Measurements from ENCODE around the gene CCDC57.

- TF ChIP-seq CTCF (IDR thresholded peaks at IDR 0.05; ENCODE audit: low read depth, low read length, poor library complexity, severe bottlenecking) (no peak), EZH2phosphoT487 (IDR thresholded peaks at IDR 0.05; ENCODE audit: borderline replicate concordance, low read length) (no peak)
These were observed 27.9 kb downstream of the CCDC57 start for GRCh38 chr17:82184761-82185160.
